Jurkat, Clone E6-1 (cell line): Measurements from ENCODE around the gene ENTREP3.
"Not testable (repeated sequence)": the region's sequence is repeated elsewhere in the genome, so short reads cannot be mapped to it uniquely, and the experiment has no call there.

Source experiments
- DNase-seq: peaks from one replicate; pipeline ENCODE4 v3.0.0-alpha.2; 2011; ENCODE audit warnings: low read depth, low spot score
- H3K4me3 ChIP-seq: 2 replicates; pipeline ENCODE4 v1.5.1; 2011; ENCODE audit warnings: mild to moderate bottlenecking, low read length, control low read depth, moderate library complexity

Gene ENTREP3

GRCh38 chr1:155254714-155255242 is 505 bp downstream of the ENTREP3 start:
- DNase-seq = no peak
- peak overlapping the region; percentile 66 for H3K4me3 ChIP-seq

- DNase-seq = no peak
- peak overlapping the region; percentile 66 for H3K4me3 ChIP-seq
Measured at GRCh38 chr1:155254228-155254713, 1.0 kb downstream of the ENTREP3 start.

- H3K4me3 ChIP-seq = no peak overlapping the region
- no peak for DNase-seq
Measured at GRCh38 chr1:155253797-155254196, 1.5 kb downstream of the ENTREP3 start.

- DNase-seq = no peak
- no peak overlapping the region for H3K4me3 ChIP-seq
Measured at GRCh38 chr1:155253208-155253607, 2.1 kb downstream of the ENTREP3 start.

- no peak for DNase-seq
- no peak overlapping the region for H3K4me3 ChIP-seq
Measured at GRCh38 chr1:155251566-155251965, 3.7 kb downstream of the ENTREP3 start.

GRCh38 chr1:155250633-155251449 is 4.4 kb downstream of the ENTREP3 start:
- DNase-seq = peak; percentile 64
- H3K4me3 ChIP-seq = no peak overlapping the region

- no peak overlapping the region for H3K4me3 ChIP-seq
Measured at GRCh38 chr1:155250246-155250632, 5.0 kb downstream of the ENTREP3 start.

GRCh38 chr1:155247667-155248553 is 7.4 kb downstream of the ENTREP3 start:
- no peak overlapping the region for H3K4me3 ChIP-seq
- DNase-seq = no peak

More at GRCh38 chr1:155250246-155250632, 5.0 kb downstream of the ENTREP3 start:
- DNase-seq = no peak

- not testable (repeated sequence) for DNase-seq, H3K4me3 ChIP-seq
Measured at GRCh38 chr1:155246796-155247195, 8.5 kb downstream of the ENTREP3 start.

- H3K4me3 ChIP-seq = peak overlapping the region; percentile 58
- no peak for DNase-seq
Measured at GRCh38 chr1:155245163-155245524, 10.1 kb downstream of the ENTREP3 start.

- H3K4me3 ChIP-seq = peak overlapping the region; percentile 63
- peak; percentile 100 for DNase-seq
Measured at GRCh38 chr1:155244368-155245162, 10.7 kb downstream of the ENTREP3 start.

- peak overlapping the region; percentile 63 for H3K4me3 ChIP-seq
Measured at GRCh38 chr1:155242805-155243358, 12.4 kb downstream of the ENTREP3 start.

GRCh38 chr1:155241841-155242264 is 13.4 kb downstream of the ENTREP3 start:
- no peak overlapping the region for H3K4me3 ChIP-seq
- no peak for DNase-seq

More at GRCh38 chr1:155242805-155243358, 12.4 kb downstream of the ENTREP3 start:
- DNase-seq = no peak

- DNase-seq = peak; percentile 82
- H3K4me3 ChIP-seq = peak overlapping the region; percentile 58
Measured at GRCh38 chr1:155241069-155241679, 14.1 kb downstream of the ENTREP3 start.

GRCh38 chr1:155236451-155236850 is 18.8 kb downstream of the ENTREP3 start:
- no peak overlapping the region for H3K4me3 ChIP-seq
- no peak for DNase-seq

- not testable (repeated sequence) for DNase-seq, H3K4me3 ChIP-seq
Measured at GRCh38 chr1:155235375-155235774, 19.9 kb downstream of the ENTREP3 start.

GRCh38 chr1:155233502-155233901 is 21.8 kb downstream of the ENTREP3 start:
- DNase-seq, H3K4me3 ChIP-seq: not testable (repeated sequence)
